ENCODE measurements around the gene CPA5. TPM values are rescaled to one million over a fixed set of nuclear protein-coding genes. Genes with fewer than 3 reads are reported as not detected.
A peak's percentile ranks its signal among the peaks of the same experiment; 100 is the strongest.

Gene CPA5
- total and polyA plus RNA-seq, 10 of the 15 experiments (the other 5 are each of a cell fraction or from before 2014, with no cell fraction given): 0.06 to 0.52 (median 0.29) TPM; not detected in 2

DNA sequence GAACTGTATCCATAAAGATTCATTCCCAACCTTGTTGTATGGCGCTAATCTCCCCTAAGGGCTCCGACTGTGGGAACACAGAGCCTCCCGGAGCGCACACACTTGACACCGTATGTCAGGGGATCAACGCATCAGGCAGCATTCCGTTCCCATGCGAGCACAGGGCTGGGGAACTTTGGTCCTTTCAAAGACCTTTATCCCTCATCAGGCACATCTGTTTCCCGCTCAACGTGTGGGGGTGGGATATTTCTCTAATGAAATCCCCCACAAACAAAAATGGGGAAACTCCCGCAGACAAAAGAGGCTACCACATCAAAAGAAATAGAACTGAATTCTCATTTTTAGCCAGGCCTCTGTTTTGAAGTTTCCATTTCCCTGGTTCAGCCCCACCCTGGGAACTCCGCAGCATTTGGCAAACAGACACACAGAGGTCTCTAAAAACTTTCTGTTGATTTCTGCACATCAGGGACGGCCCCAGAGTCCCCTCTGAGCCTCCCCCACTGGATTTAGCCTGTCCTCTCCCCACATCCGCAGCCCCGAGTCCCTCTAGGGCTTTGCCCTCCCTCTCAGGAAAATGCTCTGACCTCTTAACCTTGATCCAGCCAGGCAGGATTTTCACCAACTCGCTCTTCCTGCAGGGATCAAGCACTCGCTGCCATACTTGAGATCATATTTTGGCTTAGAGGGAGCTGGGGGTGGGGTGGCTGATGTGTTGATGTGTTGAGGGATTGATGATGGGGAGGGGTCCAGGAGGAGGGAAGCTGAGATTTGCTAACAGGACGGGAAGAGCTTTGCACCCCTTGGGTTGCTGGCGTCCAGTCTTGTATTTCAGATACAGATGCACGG, 6.6 kb downstream of the CPA5 start:
- no peaks in the 10 kb centered on the region for H3K36me3 ChIP-seq (ENCODE audit: control insufficient read depth in 2 of 2, insufficient read depth in 2 of 2, low read length in 1 of 2)
- H4K20me1 ChIP-seq (ENCODE audit: control insufficient read depth, insufficient read depth): no peaks in the 10 kb centered on the region
- in situ Hi-C loops (cut with MboI): no loop called here
- peak overlapping the region; percentile 34; the same call in 1 of the 2 replicates for H3K9ac ChIP-seq (ENCODE audit: control insufficient read depth, insufficient read depth, low read length)
- ChIA-PET SMC1A (ENCODE audit: uncharacterized antibody, unreplicated experiment) (interaction anchor here (0.8 to 1.7 kb wide), 4 partner anchors 14 to 90 kb away, joined by 3 to 5 read pairs (median 3); partner anchors contain the start of gene CEP41), RAD21 (ENCODE audit: unreplicated experiment) (interaction anchor here (0.9 kb wide), 1 partner anchor 14 kb away, joined by 3 read pairs; no protein-coding TSS in a partner anchor), POLR2A (interaction anchor here (0.7 to 1.7 kb wide), 2 partner anchors 14 to 41 kb away, joined by 3 to 5 read pairs; no protein-coding TSS in a partner anchor), CTCF (interaction anchor here (0.9 kb wide), 1 partner anchor 14 kb away, joined by 3 read pairs; no protein-coding TSS in a partner anchor)
- H3K4me2 ChIP-seq (ENCODE audit: control insufficient read depth, insufficient read depth): peak overlapping the region; percentile 71
- DNase-seq (ENCODE audit: low read depth, low spot score): peak; percentile 46
- H3K79me2 ChIP-seq (ENCODE audit: control insufficient read depth, insufficient read depth, low read length): no peaks in the 10 kb centered on the region
- peak overlapping the region; percentile 58 for H2AFZ ChIP-seq (ENCODE audit: control insufficient read depth, low read depth, low read length)
- no peaks in the 10 kb centered on the region for H3K27me3 ChIP-seq (replicated peaks in 1 of 2; ENCODE audit: control insufficient read depth in 2 of 2, insufficient read depth in 2 of 2, low read length in 1 of 2)
- peaks cover 21% of the 10 kb centered on the region for H3K4me1 ChIP-seq (ENCODE audit: control insufficient read depth, insufficient read depth, low read length)
- no TSS peak for BruUV-seq (replicated peaks)
- peak; percentile 61 for FAIRE-seq
- ATAC-seq: peak; percentile 88
- no peaks in the 10 kb centered on the region for H3K9me3 ChIP-seq (replicated peaks; ENCODE audit: control insufficient read depth, insufficient read depth, low read length)
- intact Hi-C loops (cut with micrococcal nuclease; ENCODE audit: unreplicated experiment): loop anchor here (1.0 kb wide), 1 partner anchor 41 kb away; no protein-coding TSS in a partner anchor
- no peak overlapping the region for H3K4me3 ChIP-seq
- 4% methylated on average over 18 of the region's 20 CpGs for WGBS (ENCODE audit: insufficient coverage, insufficient replicate concordance, low lambda C conversion rate, missing lambda C conversion rate)
- H3K27ac ChIP-seq (ENCODE audit: control insufficient read depth, insufficient read depth): peak overlapping the region; percentile 73
- TF ChIP-seq RB1 (IDR thresholded peaks at IDR 0.05; ENCODE audit: borderline replicate concordance) (no peak), MXI1 (IDR thresholded peaks at IDR 0.05; ENCODE audit: low read depth, low read length) (no peak), IKZF2 (IDR thresholded peaks at IDR 0.05) (peak; percentile 74 to 80), BCL11A (IDR thresholded peaks at IDR 0.05; ENCODE audit: low read depth, low read length) (0 out of 2 replicates have a peak, but pooled peaks have one; percentile 13), ZNF217 (IDR thresholded peaks at IDR 0.05) (no peak), GABPA (IDR thresholded peaks at IDR 0.05; ENCODE audit: low read depth) (no peak), NBN (IDR thresholded peaks at IDR 0.05) (0 out of 2 replicates have a peak, but pooled peaks have one; percentile 19), NR2C2 (IDR thresholded peaks at IDR 0.05; ENCODE audit: borderline replicate concordance, control insufficient read depth, insufficient read length, low read depth) (no peak), CBFB (IDR thresholded peaks at IDR 0.05; ENCODE audit: low read depth) (peak; percentile 88), IKZF1 (conservative IDR thresholded peaks at IDR 0.05) (peak; percentile 58), MTA2 (IDR thresholded peaks at IDR 0.05; ENCODE audit: low read depth) (peak; percentile 38), RUNX3 (IDR thresholded peaks at IDR 0.05; ENCODE audit: low read length) (peak; percentile 97), IRF4 (IDR thresholded peaks at IDR 0.05; ENCODE audit: low read depth, low read length) (peak; percentile 47; the same call in 1 of the 2 replicates), SPI1 (IDR thresholded peaks at IDR 0.05; ENCODE audit: borderline replicate concordance, insufficient read depth, low read depth, low read length) (no peak), TBL1XR1 (IDR thresholded peaks at IDR 0.05; ENCODE audit: low read depth, low read length) (peak; percentile 64; the same call in 1 of the 2 replicates), NFIC (IDR thresholded peaks at IDR 0.05; ENCODE audit: low read depth, low read length) (peak; percentile 96), EED (IDR thresholded peaks at IDR 0.05; ENCODE audit: low read depth) (peak; percentile 83), TCF7 (IDR thresholded peaks at IDR 0.05; ENCODE audit: borderline replicate concordance) (peak; percentile 99)
- TF ChIP-seq, protein P1, sequence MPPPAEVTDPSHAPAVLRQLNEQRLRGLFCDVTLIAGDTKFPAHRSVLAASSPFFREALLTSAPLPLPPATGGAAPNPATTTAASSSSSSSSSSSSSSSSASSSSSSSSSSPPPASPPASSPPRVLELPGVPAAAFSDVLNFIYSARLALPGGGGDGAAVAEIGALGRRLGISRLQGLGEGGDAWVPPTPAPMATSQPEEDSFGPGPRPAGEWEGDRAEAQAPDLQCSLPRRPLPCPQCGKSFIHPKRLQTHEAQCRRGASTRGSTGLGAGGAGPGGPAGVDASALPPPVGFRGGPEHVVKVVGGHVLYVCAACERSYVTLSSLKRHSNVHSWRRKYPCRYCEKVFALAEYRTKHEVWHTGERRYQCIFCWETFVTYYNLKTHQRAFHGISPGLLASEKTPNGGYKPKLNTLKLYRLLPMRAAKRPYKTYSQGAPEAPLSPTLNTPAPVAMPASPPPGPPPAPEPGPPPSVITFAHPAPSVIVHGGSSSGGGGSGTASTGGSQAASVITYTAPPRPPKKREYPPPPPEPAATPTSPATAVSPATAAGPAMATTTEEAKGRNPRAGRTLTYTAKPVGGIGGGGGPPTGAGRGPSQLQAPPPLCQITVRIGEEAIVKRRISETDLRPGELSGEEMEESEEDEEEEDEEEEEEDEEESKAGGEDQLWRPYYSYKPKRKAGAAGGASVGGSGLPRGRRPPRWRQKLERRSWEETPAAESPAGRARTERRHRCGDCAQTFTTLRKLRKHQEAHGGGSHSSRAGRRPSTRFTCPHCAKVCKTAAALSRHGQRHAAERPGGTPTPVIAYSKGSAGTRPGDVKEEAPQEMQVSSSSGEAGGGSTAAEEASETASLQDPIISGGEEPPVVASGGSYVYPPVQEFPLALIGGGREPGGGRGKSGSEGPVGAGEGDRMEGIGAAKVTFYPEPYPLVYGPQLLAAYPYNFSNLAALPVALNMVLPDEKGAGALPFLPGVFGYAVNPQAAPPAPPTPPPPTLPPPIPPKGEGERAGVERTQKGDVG (CRISPR knock-in tag; IDR thresholded peaks at IDR 0.05): no peak
- TF ChIP-seq, protein P2, sequence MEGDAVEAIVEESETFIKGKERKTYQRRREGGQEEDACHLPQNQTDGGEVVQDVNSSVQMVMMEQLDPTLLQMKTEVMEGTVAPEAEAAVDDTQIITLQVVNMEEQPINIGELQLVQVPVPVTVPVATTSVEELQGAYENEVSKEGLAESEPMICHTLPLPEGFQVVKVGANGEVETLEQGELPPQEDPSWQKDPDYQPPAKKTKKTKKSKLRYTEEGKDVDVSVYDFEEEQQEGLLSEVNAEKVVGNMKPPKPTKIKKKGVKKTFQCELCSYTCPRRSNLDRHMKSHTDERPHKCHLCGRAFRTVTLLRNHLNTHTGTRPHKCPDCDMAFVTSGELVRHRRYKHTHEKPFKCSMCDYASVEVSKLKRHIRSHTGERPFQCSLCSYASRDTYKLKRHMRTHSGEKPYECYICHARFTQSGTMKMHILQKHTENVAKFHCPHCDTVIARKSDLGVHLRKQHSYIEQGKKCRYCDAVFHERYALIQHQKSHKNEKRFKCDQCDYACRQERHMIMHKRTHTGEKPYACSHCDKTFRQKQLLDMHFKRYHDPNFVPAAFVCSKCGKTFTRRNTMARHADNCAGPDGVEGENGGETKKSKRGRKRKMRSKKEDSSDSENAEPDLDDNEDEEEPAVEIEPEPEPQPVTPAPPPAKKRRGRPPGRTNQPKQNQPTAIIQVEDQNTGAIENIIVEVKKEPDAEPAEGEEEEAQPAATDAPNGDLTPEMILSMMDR (IDR thresholded peaks at IDR 0.05 in 2 of 3, conservative IDR thresholded peaks at IDR 0.05 in 1 of 3; ENCODE audit: control insufficient read depth in 2 of 3, extremely low read depth in 1 of 3, insufficient read depth in 1 of 3, low read depth in 3 of 3, low read length in 3 of 3): no peak

All from GM12878 (cell line).